Stimulated activated CD4-positive, alpha-beta T cell treated with anti-CD3 and anti-CD28 coated beads, Interleukin-1b, Interleukin-23, amount 100 ng/mL, for 4 hours (primary cell): ENCODE measurements around the gene B4GALNT2.
"Not testable (repeated sequence)": the region's sequence is repeated elsewhere in the genome, so short reads cannot be mapped to it uniquely, and the experiment has no call there.

Source experiments
- DNase-seq, 2 donors: peaks; one replicate each; pipeline ENCODE4 v3.0.0-alpha.2; 2020; ENCODE audit warnings: low read depth in 2 of 2

The B4GALNT2 gene

GRCh38 chr17:49180998-49181635 is 48.5 kb downstream of the B4GALNT2 start:
- no peak for DNase-seq

GRCh38 chr17:49183341-49183740 is 50.8 kb downstream of the B4GALNT2 start:
- no peak for DNase-seq

GRCh38 chr17:49183801-49184200 is 51.2 kb downstream of the B4GALNT2 start:
- no peak for DNase-seq

GRCh38 chr17:49184522-49184921 is 52.0 kb downstream of the B4GALNT2 start:
- DNase-seq = not testable (repeated sequence)

- DNase-seq = not testable (repeated sequence)
These were observed 52.8 kb downstream of the B4GALNT2 start for GRCh38 chr17:49185381-49185780.

GRCh38 chr17:49187301-49187700 is 54.7 kb downstream of the B4GALNT2 start:
- no peak for DNase-seq

- no peak for DNase-seq
These were observed 58.4 kb downstream of the B4GALNT2 start for GRCh38 chr17:49190932-49191331.

- DNase-seq = no peak
These were observed 58.9 kb downstream of the B4GALNT2 start for GRCh38 chr17:49191409-49191916.

GRCh38 chr17:49191917-49192741 is 59.6 kb downstream of the B4GALNT2 start:
- peak; percentile 89 to 97 for DNase-seq

- no peak for DNase-seq
These were observed 61.1 kb downstream of the B4GALNT2 start for GRCh38 chr17:49193513-49194296.

GRCh38 chr17:49194297-49194607 is 61.7 kb downstream of the B4GALNT2 start:
- no peak for DNase-seq

GRCh38 chr17:49195751-49196150 is 63.2 kb downstream of the B4GALNT2 start:
- no peak for DNase-seq

- no peak for DNase-seq
These were observed 64.0 kb downstream of the B4GALNT2 start for GRCh38 chr17:49196520-49196919.

- DNase-seq = no peak
These were observed 64.9 kb downstream of the B4GALNT2 start for GRCh38 chr17:49197346-49197998.

GRCh38 chr17:49198211-49198610 is 65.6 kb downstream of the B4GALNT2 start:
- no peak for DNase-seq

GRCh38 chr17:49200423-49201083 is 68.0 kb downstream of the B4GALNT2 start:
- DNase-seq = no peak

GRCh38 chr17:49201481-49201927 is 68.9 kb downstream of the B4GALNT2 start:
- DNase-seq = no peak

GRCh38 chr17:49203796-49204195 is 71.2 kb downstream of the B4GALNT2 start:
- no peak for DNase-seq

- no peak for DNase-seq
These were observed 71.9 kb downstream of the B4GALNT2 start for GRCh38 chr17:49204516-49204915.

GRCh38 chr17:49209061-49209571 is 76.5 kb downstream of the B4GALNT2 start:
- no peak for DNase-seq
